HG03108 (cell line): ENCODE data around the gene FHL3.
"Not testable (repeated sequence)": the region's sequence is repeated elsewhere in the genome, so short reads cannot be mapped to it uniquely, and the experiment has no call there.

Experiments
- ATAC-seq: cut with Tn5 transposase; IDR thresholded peaks from one replicate; pipeline ENCODE4 v1.9.1; 2021; ENCODE audit warnings: moderate library complexity; ENCODE audit not compliant: unreplicated experiment

FHL3 gene

GRCh38 chr1:37995751-37996345, 9.5 kb downstream of the FHL3 start:
- no peak for ATAC-seq

GRCh38 chr1:37994886-37995566, 10.3 kb downstream of the FHL3 start:
- no peak for ATAC-seq

- ATAC-seq = peak; percentile 13
These were observed 15.9 kb downstream of the FHL3 start for GRCh38 chr1:37989361-37989930.

GRCh38 chr1:37987679-37988078, 17.6 kb downstream of the FHL3 start:
- ATAC-seq = no peak

- ATAC-seq = no peak
These were observed 21.8 kb downstream of the FHL3 start for GRCh38 chr1:37983546-37983945.

GRCh38 chr1:37978541-37978940, 26.8 kb downstream of the FHL3 start:
- ATAC-seq = no peak

- not testable (repeated sequence) for ATAC-seq
These were observed 30.2 kb downstream of the FHL3 start for GRCh38 chr1:37975083-37975482.

- no peak for ATAC-seq
These were observed 30.7 kb downstream of the FHL3 start for GRCh38 chr1:37974567-37974966.

GRCh38 chr1:37973684-37974083, 31.6 kb downstream of the FHL3 start:
- not testable (repeated sequence) for ATAC-seq

GRCh38 chr1:37965301-37965700, 40.0 kb downstream of the FHL3 start:
- ATAC-seq = no peak

GRCh38 chr1:37964106-37964505, 41.2 kb downstream of the FHL3 start:
- not testable (repeated sequence) for ATAC-seq

GRCh38 chr1:37958690-37959089, 46.6 kb downstream of the FHL3 start:
- no peak for ATAC-seq

GRCh38 chr1:37955685-37956084, 49.6 kb downstream of the FHL3 start:
- ATAC-seq = no peak

- ATAC-seq = no peak
These were observed 50.9 kb downstream of the FHL3 start for GRCh38 chr1:37954316-37954971.

GRCh38 chr1:37952738-37953137, 52.6 kb downstream of the FHL3 start:
- no peak for ATAC-seq

GRCh38 chr1:37951783-37952624, 53.3 kb downstream of the FHL3 start:
- no peak for ATAC-seq

GRCh38 chr1:37951041-37951782, 54.1 kb downstream of the FHL3 start:
- ATAC-seq = no peak

- no peak for ATAC-seq
These were observed 55.7 kb downstream of the FHL3 start for GRCh38 chr1:37949524-37950152.

- ATAC-seq = no peak
These were observed 56.5 kb downstream of the FHL3 start for GRCh38 chr1:37948841-37949240.

- no peak for ATAC-seq
These were observed 57.1 kb downstream of the FHL3 start for GRCh38 chr1:37948166-37948565.
